Progenitor cell of endocrine pancreas (in vitro differentiated cells): ENCODE results near the gene MGAM2. TPM values are rescaled to one million over a fixed set of nuclear protein-coding genes. Genes with fewer than 3 reads are reported as not detected.

Experiments
- DNase-seq: peaks from one replicate; pipeline ENCODE4 v3.0.0; 2021; ENCODE audit warnings: low spot score; ENCODE audit not compliant: unreplicated experiment
- H3K27ac Mint-ChIP-seq: 2 replicates; pipeline ENCODE4 v1.8.0; 2021; ENCODE audit warnings: mild to moderate bottlenecking, moderate library complexity, mixed read lengths
- H3K27me3 Mint-ChIP-seq: 2 replicates; pipeline ENCODE4 v1.8.0; 2021; ENCODE audit warnings: mixed read lengths
- H3K36me3 Mint-ChIP-seq: 2 replicates; pipeline ENCODE4 v1.8.0; 2022; ENCODE audit warnings: mixed read lengths; ENCODE audit not compliant: insufficient read depth
- H3K4me1 Mint-ChIP-seq: 2 replicates; pipeline ENCODE4 v1.8.0; 2021; ENCODE audit warnings: low read depth, mixed read lengths
- H3K4me3 Mint-ChIP-seq: 2 replicates; pipeline ENCODE4 v1.8.0; 2021; ENCODE audit warnings: low read depth, mild to moderate bottlenecking, moderate library complexity, mixed read lengths
- H3K9me3 Mint-ChIP-seq: 2 replicates; pipeline ENCODE4 v1.8.0; 2021; ENCODE audit warnings: low read depth, mixed read lengths
- total RNA-seq: library from RNA; stranded (reverse); gene quantifications from 2 replicates; pipeline ENCODE4 v1.2.1, GENCODE V29; 2021
- TF ChIP-seq, protein P1 (sequence below): fragments of 200-600 bp; sonication (generic); IDR thresholded peaks from one replicate; pipeline ENCODE4 v1.5.0; 2021; ENCODE audit warnings: antibody characterized with exemption, mild to moderate bottlenecking; ENCODE audit not compliant: unreplicated experiment

The MGAM2 gene
- total RNA-seq, 1 donor from 2014 or later: 1.2 TPM

DNA sequence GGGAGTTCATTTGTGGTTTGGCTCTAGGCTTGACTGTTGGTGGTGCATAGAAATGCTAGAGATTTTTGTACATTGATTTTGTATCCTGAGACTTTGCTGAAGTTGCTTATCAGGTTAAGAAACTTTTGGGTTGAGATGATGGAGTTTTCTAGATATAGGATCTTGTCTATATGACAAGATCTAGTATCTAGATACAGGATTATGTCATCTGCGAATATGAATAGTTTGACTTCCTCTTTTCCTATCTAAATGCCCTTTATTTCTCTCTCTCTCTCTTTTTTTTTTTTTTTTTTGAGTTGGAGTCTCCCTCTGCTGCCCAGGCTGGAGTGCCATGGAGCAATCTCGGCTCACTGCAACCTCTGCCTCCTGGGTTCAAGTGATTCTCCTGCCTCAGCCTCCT, 62.9 kb downstream of the MGAM2 start:
- H3K4me1 Mint-ChIP-seq: peaks cover 8% of the 10 kb centered on the region
- H3K27ac Mint-ChIP-seq: no peak overlapping the region
- H3K36me3 Mint-ChIP-seq: peaks cover 2% of the 10 kb centered on the region
- no peak overlapping the region for H3K4me3 Mint-ChIP-seq
- no peak for DNase-seq
- TF ChIP-seq, protein P1, sequence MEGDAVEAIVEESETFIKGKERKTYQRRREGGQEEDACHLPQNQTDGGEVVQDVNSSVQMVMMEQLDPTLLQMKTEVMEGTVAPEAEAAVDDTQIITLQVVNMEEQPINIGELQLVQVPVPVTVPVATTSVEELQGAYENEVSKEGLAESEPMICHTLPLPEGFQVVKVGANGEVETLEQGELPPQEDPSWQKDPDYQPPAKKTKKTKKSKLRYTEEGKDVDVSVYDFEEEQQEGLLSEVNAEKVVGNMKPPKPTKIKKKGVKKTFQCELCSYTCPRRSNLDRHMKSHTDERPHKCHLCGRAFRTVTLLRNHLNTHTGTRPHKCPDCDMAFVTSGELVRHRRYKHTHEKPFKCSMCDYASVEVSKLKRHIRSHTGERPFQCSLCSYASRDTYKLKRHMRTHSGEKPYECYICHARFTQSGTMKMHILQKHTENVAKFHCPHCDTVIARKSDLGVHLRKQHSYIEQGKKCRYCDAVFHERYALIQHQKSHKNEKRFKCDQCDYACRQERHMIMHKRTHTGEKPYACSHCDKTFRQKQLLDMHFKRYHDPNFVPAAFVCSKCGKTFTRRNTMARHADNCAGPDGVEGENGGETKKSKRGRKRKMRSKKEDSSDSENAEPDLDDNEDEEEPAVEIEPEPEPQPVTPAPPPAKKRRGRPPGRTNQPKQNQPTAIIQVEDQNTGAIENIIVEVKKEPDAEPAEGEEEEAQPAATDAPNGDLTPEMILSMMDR: no peak
- no peaks in the 10 kb centered on the region for H3K27me3 Mint-ChIP-seq
- H3K9me3 Mint-ChIP-seq: peaks cover 5% of the 10 kb centered on the region

DNA sequence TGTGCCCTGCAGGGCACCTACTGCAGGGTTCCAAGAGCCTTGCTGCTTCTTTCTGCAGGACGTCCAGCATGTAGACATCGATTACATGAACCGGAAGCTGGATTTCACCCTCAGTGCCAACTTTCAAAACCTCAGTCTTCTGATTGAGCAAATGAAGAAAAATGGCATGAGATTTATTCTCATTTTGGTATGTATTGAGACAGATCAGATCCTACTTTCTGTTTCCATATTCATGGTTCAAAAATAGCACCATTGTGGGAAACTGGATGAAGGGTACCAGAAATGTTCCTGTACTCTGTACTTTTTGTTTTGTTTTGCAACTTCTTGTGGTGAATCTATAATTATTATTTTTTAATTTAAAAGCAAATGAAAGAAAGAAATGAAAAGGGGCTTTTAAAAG, 64.1 kb downstream of the MGAM2 start:
- H3K27me3 Mint-ChIP-seq: no peaks in the 10 kb centered on the region
- H3K4me3 Mint-ChIP-seq: no peak overlapping the region
- TF ChIP-seq, protein P1: no peak
- peaks cover 2% of the 10 kb centered on the region for H3K36me3 Mint-ChIP-seq
- peaks cover 1% of the 10 kb centered on the region for H3K4me1 Mint-ChIP-seq
- H3K27ac Mint-ChIP-seq: no peak overlapping the region
- DNase-seq: no peak
- H3K9me3 Mint-ChIP-seq: peaks cover 5% of the 10 kb centered on the region

DNA sequence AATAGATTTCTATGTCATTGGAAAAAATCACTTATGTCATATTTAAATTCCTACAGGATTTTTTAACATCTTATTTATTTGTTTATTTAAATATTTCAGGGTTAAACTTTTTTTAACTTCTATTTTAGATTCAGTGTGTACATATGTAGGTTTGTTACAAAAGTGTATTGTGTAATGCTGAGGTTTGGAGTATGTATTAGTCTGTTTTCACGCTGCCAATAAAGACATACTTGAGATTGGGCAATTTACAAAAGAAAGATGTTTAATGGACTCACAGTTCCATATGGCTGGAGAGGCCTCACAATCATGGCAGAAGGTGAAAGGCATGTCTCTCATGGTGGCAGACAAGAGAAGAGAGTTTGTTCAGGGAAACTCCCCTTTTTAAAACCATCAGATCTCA, 65.4 kb downstream of the MGAM2 start:
- no peak for DNase-seq
- Mint-ChIP-seq H3K4me1 (no peaks in the 10 kb centered on the region), H3K27ac (no peak overlapping the region), H3K4me3 (no peak overlapping the region), H3K27me3 (no peaks in the 10 kb centered on the region), H3K36me3 (peaks cover 2% of the 10 kb centered on the region), H3K9me3 (peaks cover 5% of the 10 kb centered on the region)
- TF ChIP-seq, protein P1: no peak

DNA sequence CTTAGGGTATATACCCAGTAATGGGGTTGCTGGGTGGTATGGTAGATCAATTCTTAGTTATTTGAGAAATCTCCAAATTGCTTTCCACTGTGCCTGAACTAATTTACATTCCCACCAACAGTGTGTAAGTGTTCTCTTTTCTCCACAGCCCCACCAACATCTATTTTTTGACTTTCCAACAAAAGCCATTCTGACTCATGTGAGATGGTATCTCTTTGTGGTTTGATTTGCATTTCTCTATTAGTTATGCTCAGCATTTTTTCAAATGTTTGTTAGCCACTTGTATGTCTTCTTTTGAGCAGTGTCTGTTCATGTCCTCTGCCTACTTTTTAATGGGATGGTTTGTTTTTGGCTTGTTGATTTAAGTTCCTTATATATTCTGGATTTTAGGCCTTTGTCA, 66.4 kb downstream of the MGAM2 start:
- Mint-ChIP-seq H3K27ac (no peak overlapping the region), H3K9me3 (peaks cover 5% of the 10 kb centered on the region), H3K4me3 (no peak overlapping the region), H3K27me3 (no peaks in the 10 kb centered on the region), H3K36me3 (peaks cover 2% of the 10 kb centered on the region), H3K4me1 (peaks cover 4% of the 10 kb centered on the region)
- DNase-seq: no peak
- TF ChIP-seq, protein P1: no peak

DNA sequence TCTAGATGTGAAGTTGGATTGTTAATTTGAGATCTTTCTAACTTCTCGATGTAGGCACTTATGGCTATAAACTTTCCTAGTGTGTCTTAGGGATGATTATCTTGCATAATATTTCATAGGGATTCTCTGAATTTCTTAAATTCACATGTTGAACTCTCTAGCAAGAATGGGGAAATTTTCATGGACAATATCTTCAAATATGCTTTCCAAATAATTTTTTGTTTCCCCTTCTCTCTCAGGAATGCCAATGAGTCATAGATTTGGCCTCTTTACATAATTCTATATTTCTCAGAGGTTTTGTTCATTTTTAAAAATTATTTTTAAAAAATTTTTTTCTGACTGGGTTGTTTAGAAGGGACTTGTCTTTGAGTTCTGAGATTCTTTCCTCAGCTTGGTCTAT, 68.9 kb downstream of the MGAM2 start:
- H3K9me3 Mint-ChIP-seq: no peaks in the 10 kb centered on the region
- H3K4me3 Mint-ChIP-seq: no peak overlapping the region
- no peaks in the 10 kb centered on the region for H3K36me3 Mint-ChIP-seq
- H3K4me1 Mint-ChIP-seq: peaks cover 5% of the 10 kb centered on the region
- no peak for DNase-seq
- H3K27ac Mint-ChIP-seq: no peak overlapping the region
- TF ChIP-seq, protein P1: no peak
- H3K27me3 Mint-ChIP-seq: no peaks in the 10 kb centered on the region
